Vagina (tissue), 2 donors: ENCODE results near the gene FRAT1. TPM values are rescaled to one million over a fixed set of nuclear protein-coding genes. Genes with fewer than 3 reads are reported as not detected.

Experiments used
- DNase-seq, 2 donors: peaks; one replicate each; pipeline ENCODE4 v3.0.0-alpha.2; 2017; ENCODE audit errors: extremely low spot score in 2 of 2
- H3K27ac ChIP-seq: fragments of 200-600 bp; sonication (generic); one replicate; pipeline ENCODE4 v1.5.1; 2019
- H3K27me3 ChIP-seq: fragments of 200-600 bp; sonication (generic); one replicate; pipeline ENCODE4 v1.5.1; 2019
- H3K36me3 ChIP-seq, 2 donors: fragments of 200-600 bp; sonication (generic); one replicate each; pipeline ENCODE4 v1.5.1; 2017 to 2019
- H3K4me1 ChIP-seq: fragments of 200-600 bp; sonication (generic); one replicate; pipeline ENCODE4 v1.5.1; 2019
- H3K4me3 ChIP-seq, 2 donors: fragments of 200-600 bp; sonication (generic); 1 replicate in 1 of 2; 2 replicates in 1 of 2; pipeline ENCODE4 v1.5.1; 2016 to 2019
- H3K9me3 ChIP-seq: fragments of 200-600 bp; sonication (generic); one replicate; pipeline ENCODE4 v1.5.1; 2019
- POLR2A ChIP-seq, 2 donors: fragments of 450-650 bp; IDR thresholded peaks; one replicate each; pipeline ENCODE4 v1.6.1; 2017; ENCODE audit warnings: antibody characterized with exemption in 2 of 2, mild to moderate bottlenecking in 2 of 2, moderate library complexity in 2 of 2
- POLR2AphosphoS5 ChIP-seq, 2 donors: sonication (generic); formaldehyde crosslinking; IDR thresholded peaks; one replicate each; pipeline ENCODE4 v1.9.0; 2017; ENCODE audit warnings: antibody characterized with exemption in 2 of 2, mild to moderate bottlenecking in 2 of 2, low read depth in 1 of 2; ENCODE audit not compliant: insufficient read depth in 1 of 2
- intact Hi-C: fragments of 100-400 bp; cut with DNase I; formaldehyde crosslinking; loops from one replicate; pipeline ENCODE4 v1.15.1; 2023
- total RNA-seq: library from RNA; depleted of rRNA; stranded (reverse); fragments of >200 nt; gene quantifications from one replicate; pipeline ENCODE4 v1.2.3, GENCODE V29; 2016
- TF ChIP-seq, protein P1 (sequence below), 3 experiments: fragments of 450-650 bp in 2 of 3; fragments of 200-600 bp in 1 of 3; sonication (generic) in 1 of 3; IDR thresholded peaks; one replicate each; pipeline ENCODE4 v1.5.1; 2017 to 2019; ENCODE audit warnings: antibody characterized with exemption in 3 of 3, mild to moderate bottlenecking in 2 of 3, moderate library complexity in 2 of 3

Gene FRAT1
- total RNA-seq, 1 donor from 2014 or later = 4.4 TPM

DNA sequence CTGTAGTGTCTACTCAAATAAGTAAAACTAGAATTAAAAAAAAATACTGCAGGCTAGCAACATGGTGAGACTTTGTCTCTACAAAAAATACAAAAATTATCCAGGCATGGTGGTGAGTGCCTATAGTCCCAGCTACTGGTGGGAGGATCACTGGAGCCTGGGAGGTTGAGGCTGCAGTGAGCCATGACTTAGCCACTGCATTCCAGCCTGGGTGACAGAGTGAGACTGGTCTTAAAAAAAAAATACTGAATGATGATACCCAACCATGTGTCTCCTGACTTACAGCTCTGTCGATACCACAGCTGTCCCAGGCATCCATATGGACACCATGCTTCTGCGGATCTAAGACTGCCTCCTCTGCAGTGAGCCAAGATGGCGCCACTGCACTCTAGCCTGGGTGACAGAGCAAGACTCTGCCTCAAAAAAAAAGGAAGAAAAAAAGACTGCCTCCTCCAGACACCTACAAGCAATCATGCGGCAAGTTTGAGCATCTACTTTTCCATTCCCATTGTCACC lies 7.9 kb upstream of the FRAT1 start:
- TF ChIP-seq POLR2A (IDR thresholded peaks at IDR 0.05) (no peak), POLR2AphosphoS5 (IDR thresholded peaks at IDR 0.05; ENCODE audit: insufficient read depth in 1 of 2, low read depth in 1 of 2) (no peak)
- TF ChIP-seq, protein P1, sequence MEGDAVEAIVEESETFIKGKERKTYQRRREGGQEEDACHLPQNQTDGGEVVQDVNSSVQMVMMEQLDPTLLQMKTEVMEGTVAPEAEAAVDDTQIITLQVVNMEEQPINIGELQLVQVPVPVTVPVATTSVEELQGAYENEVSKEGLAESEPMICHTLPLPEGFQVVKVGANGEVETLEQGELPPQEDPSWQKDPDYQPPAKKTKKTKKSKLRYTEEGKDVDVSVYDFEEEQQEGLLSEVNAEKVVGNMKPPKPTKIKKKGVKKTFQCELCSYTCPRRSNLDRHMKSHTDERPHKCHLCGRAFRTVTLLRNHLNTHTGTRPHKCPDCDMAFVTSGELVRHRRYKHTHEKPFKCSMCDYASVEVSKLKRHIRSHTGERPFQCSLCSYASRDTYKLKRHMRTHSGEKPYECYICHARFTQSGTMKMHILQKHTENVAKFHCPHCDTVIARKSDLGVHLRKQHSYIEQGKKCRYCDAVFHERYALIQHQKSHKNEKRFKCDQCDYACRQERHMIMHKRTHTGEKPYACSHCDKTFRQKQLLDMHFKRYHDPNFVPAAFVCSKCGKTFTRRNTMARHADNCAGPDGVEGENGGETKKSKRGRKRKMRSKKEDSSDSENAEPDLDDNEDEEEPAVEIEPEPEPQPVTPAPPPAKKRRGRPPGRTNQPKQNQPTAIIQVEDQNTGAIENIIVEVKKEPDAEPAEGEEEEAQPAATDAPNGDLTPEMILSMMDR (IDR thresholded peaks at IDR 0.05) = no peak
- H3K9me3 ChIP-seq = no peaks in the 10 kb centered on the region
- no peaks in the 10 kb centered on the region for H3K4me1 ChIP-seq
- H3K27me3 ChIP-seq = no peaks in the 10 kb centered on the region
- no peak for DNase-seq
- intact Hi-C loops = no loop called here
- no peaks in the 10 kb centered on the region for H3K36me3 ChIP-seq
- H3K27ac ChIP-seq = no peak overlapping the region
- H3K4me3 ChIP-seq = no peak overlapping the region

DNA sequence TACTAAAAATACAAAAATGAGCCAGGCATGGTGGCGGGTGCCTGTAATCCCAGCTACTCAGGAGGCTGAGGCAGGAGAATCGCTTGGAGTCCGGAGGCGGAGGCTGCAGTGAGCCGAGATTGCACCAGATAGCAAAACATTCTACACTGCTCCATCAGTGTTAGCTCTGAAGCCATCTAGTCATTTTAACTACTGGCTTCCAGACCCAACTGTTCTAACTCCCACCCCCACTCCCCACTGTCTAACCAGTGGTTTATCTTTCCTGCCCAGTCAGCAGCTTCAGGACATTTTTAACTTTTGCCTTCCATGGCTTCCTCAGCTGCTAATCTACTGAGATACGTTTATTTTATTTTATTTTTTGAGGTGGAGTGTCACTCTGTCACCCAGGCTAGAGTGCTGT lies 6.2 kb upstream of the FRAT1 start:
- no peaks in the 10 kb centered on the region for H3K27me3 ChIP-seq
- H3K4me3 ChIP-seq = no peak overlapping the region
- intact Hi-C loops = no loop called here
- no peaks in the 10 kb centered on the region for H3K9me3 ChIP-seq
- DNase-seq = no peak
- H3K4me1 ChIP-seq = peaks cover under 1% of the 10 kb centered on the region
- no peak for TF ChIP-seq POLR2AphosphoS5 (IDR thresholded peaks at IDR 0.05; ENCODE audit: insufficient read depth in 1 of 2, low read depth in 1 of 2)
- TF ChIP-seq POLR2A (IDR thresholded peaks at IDR 0.05) = no peak
- H3K27ac ChIP-seq = no peak overlapping the region
- H3K36me3 ChIP-seq = no peaks in the 10 kb centered on the region

DNA sequence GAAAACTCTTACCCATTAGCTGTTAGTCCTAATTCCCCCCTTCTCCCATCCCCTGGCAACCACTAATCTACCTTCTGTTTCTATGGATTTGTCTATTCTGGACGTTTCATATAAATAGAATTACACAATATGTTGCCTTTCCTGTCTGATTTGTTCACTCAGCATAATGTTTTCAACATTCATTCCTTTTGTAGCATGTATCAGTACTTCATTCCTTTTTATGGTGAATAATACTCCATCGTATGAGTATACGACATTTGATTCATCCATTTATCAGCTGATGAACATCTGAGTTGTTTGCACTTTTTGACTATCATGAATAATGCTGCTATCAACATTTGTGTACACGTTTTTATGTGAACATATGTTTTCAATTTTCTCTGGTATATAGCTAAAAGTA lies 4.4 kb upstream of the FRAT1 start:
- H3K4me3 ChIP-seq = no peak overlapping the region
- DNase-seq = no peak
- peaks cover 9% of the 10 kb centered on the region for H3K4me1 ChIP-seq
- H3K27me3 ChIP-seq = no peaks in the 10 kb centered on the region
- no peak for TF ChIP-seq POLR2A (IDR thresholded peaks at IDR 0.05)
- peak in 1 of 2 donors; percentile 77 for TF ChIP-seq POLR2AphosphoS5 (IDR thresholded peaks at IDR 0.05; ENCODE audit: insufficient read depth in 1 of 2, low read depth in 1 of 2)
- TF ChIP-seq, protein P1 (IDR thresholded peaks at IDR 0.05) = no peak
- H3K27ac ChIP-seq = no peak overlapping the region
- intact Hi-C loops = no loop called here
- no peaks in the 10 kb centered on the region for H3K9me3 ChIP-seq
- H3K36me3 ChIP-seq = no peaks in the 10 kb centered on the region

DNA sequence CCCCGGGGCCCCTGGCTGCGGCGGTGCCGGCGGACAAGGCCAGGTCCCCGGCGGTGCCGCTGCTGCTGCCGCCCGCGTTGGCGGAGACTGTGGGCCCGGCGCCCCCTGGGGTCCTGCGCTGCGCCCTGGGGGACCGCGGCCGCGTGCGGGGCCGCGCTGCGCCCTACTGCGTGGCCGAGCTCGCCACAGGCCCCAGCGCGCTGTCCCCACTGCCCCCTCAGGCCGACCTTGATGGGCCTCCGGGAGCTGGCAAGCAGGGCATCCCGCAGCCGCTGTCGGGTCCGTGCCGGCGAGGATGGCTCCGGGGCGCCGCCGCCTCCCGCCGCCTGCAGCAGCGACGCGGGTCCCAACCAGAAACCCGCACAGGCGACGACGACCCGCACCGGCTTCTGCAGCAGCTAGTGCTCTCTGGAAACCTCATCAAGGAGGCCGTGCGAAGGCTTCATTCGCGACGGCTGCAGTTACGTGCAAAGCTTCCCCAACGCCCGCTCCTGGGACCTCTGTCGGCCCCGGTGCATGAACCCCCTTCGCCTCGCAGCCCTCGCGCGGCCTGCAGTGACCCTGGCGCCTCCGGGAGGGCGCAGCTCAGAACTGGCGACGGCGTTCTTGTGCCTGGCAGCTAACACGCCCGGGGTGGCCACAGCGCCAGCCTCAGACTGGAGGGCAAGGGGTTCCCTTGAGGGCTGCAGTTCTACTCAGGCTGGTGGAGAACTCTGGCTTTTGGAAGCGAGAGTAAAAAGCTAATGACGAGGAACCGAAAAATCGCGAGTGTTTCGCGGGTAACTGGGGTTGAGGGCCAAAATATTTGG lies 804 bp downstream of the FRAT1 start:
- Histone ChIP-seq H3K27ac (peak overlapping the region; percentile 97), H3K4me3 (peak overlapping the region; percentile 63 to 93), H3K36me3 (no peaks in the 10 kb centered on the region), H3K4me1 (peaks cover 31% of the 10 kb centered on the region), H3K27me3 (no peaks in the 10 kb centered on the region), H3K9me3 (no peaks in the 10 kb centered on the region)
- TF ChIP-seq, protein P1 (IDR thresholded peaks at IDR 0.05) = no peak
- peak in 1 of 2 donors; percentile 38 for TF ChIP-seq POLR2AphosphoS5 (IDR thresholded peaks at IDR 0.05; ENCODE audit: insufficient read depth in 1 of 2, low read depth in 1 of 2)
- TF ChIP-seq POLR2A (IDR thresholded peaks at IDR 0.05) = no peak
- DNase-seq = no peak
- intact Hi-C loops = no loop called here

DNA sequence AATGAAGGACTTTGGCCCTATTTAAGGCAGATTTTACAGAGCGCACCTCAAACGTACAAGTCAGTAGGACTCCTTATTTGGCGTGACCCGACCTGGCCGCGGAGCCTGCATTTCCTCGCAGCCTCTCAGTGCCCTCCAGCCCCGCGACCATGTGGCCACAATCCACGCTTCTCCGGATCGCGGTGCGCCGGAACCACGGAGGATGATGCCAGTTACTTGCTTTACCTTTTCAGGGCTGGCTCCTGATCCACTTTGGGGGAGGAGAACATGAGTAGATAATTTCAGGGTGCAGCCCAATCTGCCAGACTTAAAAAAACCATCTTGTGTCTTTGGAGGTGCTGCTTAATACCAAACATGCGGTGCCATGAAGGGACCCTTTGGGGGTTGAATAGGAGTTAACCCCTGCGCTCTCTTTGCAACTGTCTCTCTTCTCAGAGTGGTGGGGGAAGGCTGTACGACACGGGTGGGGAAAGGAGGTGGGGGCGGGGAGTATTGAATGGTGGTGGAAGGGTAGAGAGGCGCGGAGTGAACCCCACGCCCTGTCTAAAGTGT lies 1.5 kb downstream of the FRAT1 start:
- peak overlapping the region; percentile 97 for H3K27ac ChIP-seq
- DNase-seq = no peak
- TF ChIP-seq, protein P1 (IDR thresholded peaks at IDR 0.05) = no peak
- no peaks in the 10 kb centered on the region for H3K36me3 ChIP-seq
- intact Hi-C loops = no loop called here
- no peaks in the 10 kb centered on the region for H3K27me3 ChIP-seq
- H3K4me3 ChIP-seq = peak overlapping the region; percentile 63 to 93
- H3K4me1 ChIP-seq = peaks cover 31% of the 10 kb centered on the region
- H3K9me3 ChIP-seq = no peaks in the 10 kb centered on the region
